ENCODE data around the gene DHRS13. TPM values are rescaled to one million over a fixed set of nuclear protein-coding genes. Genes with fewer than 3 reads are reported as not detected.
A peak's percentile ranks its signal among the peaks of the same experiment; 100 is the strongest.

The DHRS13 gene
- total and polyA plus RNA-seq, 10 of the 15 experiments (the other 5 are each of a cell fraction or from before 2014, with no cell fraction given) = 0.18 to 55.2 (median 31.3) TPM; not detected in 1

DNA sequence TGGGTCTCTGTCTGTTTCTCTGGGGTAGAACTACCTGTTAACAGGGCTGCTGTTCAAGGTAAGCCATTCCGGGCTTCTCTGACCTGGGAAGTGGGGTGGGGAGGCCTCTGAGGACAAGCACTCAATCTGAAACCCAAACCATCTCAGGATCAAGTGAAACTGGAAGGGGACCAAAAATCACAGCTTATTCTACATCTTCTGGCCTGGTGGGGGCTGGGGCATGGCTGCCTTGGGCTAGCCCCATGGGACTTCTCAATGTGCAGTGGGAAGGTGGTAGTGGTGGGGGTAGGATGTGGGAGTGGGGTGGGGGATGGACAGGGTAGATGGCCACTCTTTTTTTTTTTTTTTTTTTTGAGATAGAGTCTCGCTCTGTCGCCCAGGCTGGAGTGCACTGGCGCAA, 10.9 kb downstream of the DHRS13 start:
- RAD21 ChIA-PET (ENCODE audit: unreplicated experiment) = interaction anchor here (0.6 to 3.4 kb wide), 13 partner anchors 9 to 165 kb away, joined by 3 to 14 read pairs (median 4); partner anchors contain the start of genes DHRS13, FAM222B and PHF12
- CTCF ChIA-PET = interaction anchor here (0.6 to 5.4 kb wide), 7 partner anchors 10 to 354 kb away, joined by 3 to 26 read pairs (median 6); partner anchors contain the start of gene DHRS13
- Histone ChIP-seq H3K27me3 (replicated peaks in 1 of 2; ENCODE audit: control insufficient read depth in 2 of 2, insufficient read depth in 2 of 2, low read length in 1 of 2) (no peaks in the 10 kb centered on the region), H3K4me3 (no peak overlapping the region), H2AFZ (ENCODE audit: control insufficient read depth, low read depth, low read length) (no peak overlapping the region), H4K20me1 (ENCODE audit: control insufficient read depth, insufficient read depth) (no peaks in the 10 kb centered on the region), H3K36me3 (ENCODE audit: control insufficient read depth in 2 of 2, insufficient read depth in 2 of 2, low read length in 1 of 2) (no peaks in the 10 kb centered on the region), H3K4me1 (ENCODE audit: control insufficient read depth, insufficient read depth, low read length) (peaks cover 59% of the 10 kb centered on the region), H3K79me2 (ENCODE audit: control insufficient read depth, insufficient read depth, low read length) (peaks cover 17% of the 10 kb centered on the region), H3K27ac (ENCODE audit: control insufficient read depth, insufficient read depth) (peak overlapping the region; percentile 4; the same call in 1 of the 2 replicates), H3K9ac (ENCODE audit: control insufficient read depth, insufficient read depth, low read length) (no peak overlapping the region), H3K4me2 (ENCODE audit: control insufficient read depth, insufficient read depth) (peak overlapping the region; percentile 75), H3K9me3 (replicated peaks; ENCODE audit: control insufficient read depth, insufficient read depth, low read length) (no peaks in the 10 kb centered on the region)
- FAIRE-seq = peak; percentile 31
- SMC1A ChIA-PET (ENCODE audit: uncharacterized antibody, unreplicated experiment) = interaction anchor here (0.9 to 4.3 kb wide), 12 partner anchors 9 to 172 kb away, joined by 3 to 19 read pairs (median 6); partner anchors contain the start of genes ERAL1, NEK8, PHF12 and RPL23A
- intact Hi-C loops (cut with micrococcal nuclease; ENCODE audit: unreplicated experiment) (loop anchor here (2.0 kb wide), 1 partner anchor 165 kb away; the partner anchor contains the start of gene TLCD1), in situ Hi-C loops (cut with MboI) (loop anchor here (25.0 kb wide), 1 partner anchor 1405 kb away; no protein-coding TSS in a partner anchor)
- peak; percentile 47 for ATAC-seq
- WGBS (ENCODE audit: insufficient coverage, insufficient replicate concordance, low lambda C conversion rate, missing lambda C conversion rate) = 0% methylated on average over 1 of the region's 4 CpGs
- BruUV-seq (replicated peaks) = no TSS peak
- POLR2A ChIA-PET = interaction anchor here (0.6 to 3.5 kb wide), 18 partner anchors 10 to 392 kb away, joined by 3 to 24 read pairs (median 6); partner anchors contain the start of genes FAM222B and PHF12
- peak; percentile 73 for DNase-seq (ENCODE audit: low read depth, low spot score)
- TF ChIP-seq FOS (IDR thresholded peaks at IDR 0.05; ENCODE audit: borderline replicate concordance, extremely low read depth, insufficient read length) = no peak
- TF ChIP-seq MEF2B (IDR thresholded peaks at IDR 0.05; ENCODE audit: partially characterized antibody, poor library complexity, severe bottlenecking) = peak; percentile 85
- no peak for TF ChIP-seq NR2C1 (IDR thresholded peaks at IDR 0.05)
- TF ChIP-seq, protein P1, sequence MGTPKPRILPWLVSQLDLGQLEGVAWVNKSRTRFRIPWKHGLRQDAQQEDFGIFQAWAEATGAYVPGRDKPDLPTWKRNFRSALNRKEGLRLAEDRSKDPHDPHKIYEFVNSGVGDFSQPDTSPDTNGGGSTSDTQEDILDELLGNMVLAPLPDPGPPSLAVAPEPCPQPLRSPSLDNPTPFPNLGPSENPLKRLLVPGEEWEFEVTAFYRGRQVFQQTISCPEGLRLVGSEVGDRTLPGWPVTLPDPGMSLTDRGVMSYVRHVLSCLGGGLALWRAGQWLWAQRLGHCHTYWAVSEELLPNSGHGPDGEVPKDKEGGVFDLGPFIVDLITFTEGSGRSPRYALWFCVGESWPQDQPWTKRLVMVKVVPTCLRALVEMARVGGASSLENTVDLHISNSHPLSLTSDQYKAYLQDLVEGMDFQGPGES (IDR thresholded peaks at IDR 0.05) = no peak
- 0 out of 2 replicates have a peak, but pooled peaks have one; percentile 27 for TF ChIP-seq TCF12 (IDR thresholded peaks at IDR 0.05; ENCODE audit: low read depth, low read length)
- TF ChIP-seq RAD21 (IDR thresholded peaks at IDR 0.05; ENCODE audit: insufficient read depth, low read depth, low read length) = peak; percentile 3; the same call in 1 of the 2 replicates
- no peak for TF ChIP-seq SRF (IDR thresholded peaks at IDR 0.05; ENCODE audit: low read depth in 2 of 2, low read length in 2 of 2)
- no peak for TF ChIP-seq FOXM1 (IDR thresholded peaks at IDR 0.05; ENCODE audit: low read depth, low read length)
- TF ChIP-seq EP300 (IDR thresholded peaks at IDR 0.05; ENCODE audit: borderline replicate concordance in 1 of 2, control insufficient read depth in 1 of 2, low read depth in 2 of 2, low read length in 2 of 2) = 0 out of 4 replicates have a peak, but pooled peaks have one; percentile 9 to 32
- peak in 1 of 2 experiments; percentile 39; a peak in 1 of 4 replicates for TF ChIP-seq IKZF2 (IDR thresholded peaks at IDR 0.05)
- TF ChIP-seq TBL1XR1 (IDR thresholded peaks at IDR 0.05; ENCODE audit: low read depth, low read length) = peak; percentile 28; the same call in 1 of the 2 replicates
- no peak for TF ChIP-seq BMI1 (IDR thresholded peaks at IDR 0.05; ENCODE audit: borderline replicate concordance)
- no peak for TF ChIP-seq TCF7 (IDR thresholded peaks at IDR 0.05; ENCODE audit: borderline replicate concordance)
- TF ChIP-seq EED (IDR thresholded peaks at IDR 0.05; ENCODE audit: low read depth) = peak; percentile 64
- no peak for TF ChIP-seq WRNIP1 (IDR thresholded peaks at IDR 0.05; ENCODE audit: borderline replicate concordance, low read depth, low read length)
- TF ChIP-seq, protein P2, sequence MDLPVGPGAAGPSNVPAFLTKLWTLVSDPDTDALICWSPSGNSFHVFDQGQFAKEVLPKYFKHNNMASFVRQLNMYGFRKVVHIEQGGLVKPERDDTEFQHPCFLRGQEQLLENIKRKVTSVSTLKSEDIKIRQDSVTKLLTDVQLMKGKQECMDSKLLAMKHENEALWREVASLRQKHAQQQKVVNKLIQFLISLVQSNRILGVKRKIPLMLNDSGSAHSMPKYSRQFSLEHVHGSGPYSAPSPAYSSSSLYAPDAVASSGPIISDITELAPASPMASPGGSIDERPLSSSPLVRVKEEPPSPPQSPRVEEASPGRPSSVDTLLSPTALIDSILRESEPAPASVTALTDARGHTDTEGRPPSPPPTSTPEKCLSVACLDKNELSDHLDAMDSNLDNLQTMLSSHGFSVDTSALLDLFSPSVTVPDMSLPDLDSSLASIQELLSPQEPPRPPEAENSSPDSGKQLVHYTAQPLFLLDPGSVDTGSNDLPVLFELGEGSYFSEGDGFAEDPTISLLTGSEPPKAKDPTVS (IDR thresholded peaks at IDR 0.05; ENCODE audit: low read depth, low read length) = no peak
- TF ChIP-seq CHD1 (IDR thresholded peaks at IDR 0.05; ENCODE audit: low read depth, low read length) = no peak
- TF ChIP-seq CREM (IDR thresholded peaks at IDR 0.05; ENCODE audit: low read depth) = no peak
- no peak for TF ChIP-seq ETV6 (conservative IDR thresholded peaks at IDR 0.05 in 1 of 2, IDR thresholded peaks at IDR 0.05 in 1 of 2; ENCODE audit: borderline replicate concordance in 1 of 2, low read depth in 1 of 2)
- no peak for TF ChIP-seq KLF5 (IDR thresholded peaks at IDR 0.05; ENCODE audit: partially characterized antibody)

Measured in GM12878 (cell line).